Measurements from ENCODE around the gene PIEZO2.

- TF ChIP-seq CTCF (IDR thresholded peaks at IDR 0.05; ENCODE audit: insufficient read depth, low read length): no peak
- TF ChIP-seq GABPA (IDR thresholded peaks at IDR 0.05; ENCODE audit: low read depth): no peak
- no peak for TF ChIP-seq REST (IDR thresholded peaks at IDR 0.05; ENCODE audit: insufficient replicate concordance, low read depth)
- no peak for TF ChIP-seq SPI1 (IDR thresholded peaks at IDR 0.05; ENCODE audit: borderline replicate concordance, low read depth)
- TF ChIP-seq POLR2AphosphoS5 (IDR thresholded peaks at IDR 0.05; ENCODE audit: low read depth): no peak
Observed at GRCh38 chr18:10877987-10878386, 271.4 kb downstream of the PIEZO2 start.
